Keratinocyte (primary cell): ENCODE data around the gene C2orf42. TPM values are rescaled to one million over a fixed set of nuclear protein-coding genes. Genes with fewer than 3 reads are reported as not detected.
A peak's percentile ranks its signal among the peaks of the same experiment; 100 is the strongest.
"Not testable (repeated sequence)": the region's sequence is repeated elsewhere in the genome, so short reads cannot be mapped to it uniquely, and the experiment has no call there.

Experiments used
- DNase-seq: peaks from one replicate; pipeline ENCODE4 v3.0.0-alpha.2; 2011; ENCODE audit warnings: low read depth, missing footprints, low spot score
- FAIRE-seq: peaks from 2 replicates; lab custom pipeline; 2011; peaks lifted over from hg19 to GRCh38; lab: Jason Lieb, UNC
- H2AFZ ChIP-seq: 2 replicates; pipeline ENCODE4 v1.6.0; 2012; ENCODE audit warnings: low read length, control low read depth, inconsistent platforms; ENCODE audit not compliant: control insufficient read depth
- H3K27ac ChIP-seq: 2 replicates; pipeline ENCODE4 v1.5.1; 2011; ENCODE audit warnings: low read length; ENCODE audit not compliant: control insufficient read depth, insufficient read depth
- H3K27me3 ChIP-seq: 3 replicates; pipeline ENCODE4 v1.6.0; 2011; ENCODE audit warnings: low read length; ENCODE audit not compliant: control insufficient read depth, insufficient read depth; ENCODE audit errors: extremely low read depth
- H3K36me3 ChIP-seq, 2 experiments: 2 replicates in 1 of 2; 3 replicates in 1 of 2; pipeline ENCODE4 v1.5.1; 2011; ENCODE audit warnings: low read length in 2 of 2, mild to moderate bottlenecking in 1 of 2; ENCODE audit not compliant: control insufficient read depth in 2 of 2, insufficient read depth in 2 of 2; ENCODE audit errors: extremely low read depth in 1 of 2
- H3K4me1 ChIP-seq: 3 replicates; pipeline ENCODE4 v1.5.1; 2011; ENCODE audit warnings: low read length; ENCODE audit not compliant: control insufficient read depth, insufficient read depth; ENCODE audit errors: extremely low read depth
- H3K4me2 ChIP-seq: 3 replicates; pipeline ENCODE4 v1.6.0; 2011; ENCODE audit warnings: low read depth, low read length; ENCODE audit not compliant: control insufficient read depth, insufficient read depth; ENCODE audit errors: extremely low read depth
- H3K4me3 ChIP-seq, 3 experiments: fragments of 200-600 bp in 1 of 3; sonication (generic) in 1 of 3; 2 replicates in 2 of 3; 3 replicates in 1 of 3; pipeline ENCODE4 v1.5.1; 2011 to 2016; ENCODE audit warnings: low read length in 3 of 3, mild to moderate bottlenecking in 3 of 3, control low read depth in 2 of 3, inconsistent platforms in 1 of 3, low read depth in 1 of 3, mixed read lengths in 1 of 3, mixed run types in 1 of 3, moderate library complexity in 1 of 3; ENCODE audit not compliant: control insufficient read depth in 2 of 3, insufficient read depth in 2 of 3; ENCODE audit errors: extremely low read depth in 1 of 3
- H3K79me2 ChIP-seq: 2 replicates; pipeline ENCODE4 v1.6.0; 2012; ENCODE audit warnings: low read length; ENCODE audit not compliant: control insufficient read depth, insufficient read depth
- H3K9ac ChIP-seq: 3 replicates; pipeline ENCODE4 v1.6.0; 2011; ENCODE audit warnings: low read length; ENCODE audit not compliant: control insufficient read depth, insufficient read depth; ENCODE audit errors: extremely low read depth
- H3K9me1 ChIP-seq: 3 replicates; pipeline ENCODE4 v1.6.0; 2011; ENCODE audit warnings: low read length; ENCODE audit not compliant: control insufficient read depth, insufficient read depth; ENCODE audit errors: extremely low read depth
- H3K9me3 ChIP-seq: 2 replicates; pipeline ENCODE4 v1.5.1; 2012; ENCODE audit warnings: low read depth, low read length; ENCODE audit not compliant: control insufficient read depth
- H4K20me1 ChIP-seq: 3 replicates; pipeline ENCODE4 v1.6.0; 2011; ENCODE audit warnings: low read length; ENCODE audit not compliant: control insufficient read depth, insufficient read depth; ENCODE audit errors: extremely low read depth
- EZH2 ChIP-seq: IDR thresholded peaks from one replicate; pipeline ENCODE4 v1.6.1; 2012; ENCODE audit warnings: inconsistent platforms, mild to moderate bottlenecking, low read length, moderate library complexity
- dilution Hi-C: fragments of 300-500 bp; cut with MboI; formaldehyde crosslinking; loops from one replicate; pipeline ENCODE4 v1.7.0; 2020; ENCODE audit warnings: low sequenced_read_pairs; ENCODE audit not compliant: extremely low pct_ligation_motif_present
- polyA plus RNA-seq, 5 experiments: library from polyadenylated mRNA; depleted of rRNA in 3 of 5; stranded (reverse) in 3 of 5; stranded (forward) in 1 of 5; unstranded in 1 of 5; fragments of >200 nt; gene quantifications; 1 replicate in 1 of 5; 2 replicates in 3 of 5; 3 replicates in 1 of 5; pipeline versions ENCODE4 v1.2.1 to v1.2.3, GENCODE V29; 2011 to 2012; ENCODE audit warnings: missing spikeins in 2 of 5, low read depth in 1 of 5, low replicate concordance in 1 of 5
- TF ChIP-seq, protein P1 (sequence below), 3 experiments: IDR thresholded peaks in 1 of 3; conservative IDR thresholded peaks in 1 of 3; optimal IDR thresholded peaks in 1 of 3; 2 replicates in 2 of 3; 3 replicates in 1 of 3; pipeline versions ENCODE3 to v1.5.1; 2011; ENCODE audit warnings: low read length in 3 of 3, mild to moderate bottlenecking in 3 of 3, moderate library complexity in 2 of 3, control low read depth in 1 of 3, inconsistent platforms in 1 of 3; ENCODE audit not compliant: insufficient read depth in 2 of 3; ENCODE audit errors: extremely low read depth in 1 of 3

C2orf42 gene
- polyA plus RNA-seq, 1 donor (not counting 4 experiments of a cell fraction or from before 2014, with no cell fraction given), result 9.3 TPM

DNA sequence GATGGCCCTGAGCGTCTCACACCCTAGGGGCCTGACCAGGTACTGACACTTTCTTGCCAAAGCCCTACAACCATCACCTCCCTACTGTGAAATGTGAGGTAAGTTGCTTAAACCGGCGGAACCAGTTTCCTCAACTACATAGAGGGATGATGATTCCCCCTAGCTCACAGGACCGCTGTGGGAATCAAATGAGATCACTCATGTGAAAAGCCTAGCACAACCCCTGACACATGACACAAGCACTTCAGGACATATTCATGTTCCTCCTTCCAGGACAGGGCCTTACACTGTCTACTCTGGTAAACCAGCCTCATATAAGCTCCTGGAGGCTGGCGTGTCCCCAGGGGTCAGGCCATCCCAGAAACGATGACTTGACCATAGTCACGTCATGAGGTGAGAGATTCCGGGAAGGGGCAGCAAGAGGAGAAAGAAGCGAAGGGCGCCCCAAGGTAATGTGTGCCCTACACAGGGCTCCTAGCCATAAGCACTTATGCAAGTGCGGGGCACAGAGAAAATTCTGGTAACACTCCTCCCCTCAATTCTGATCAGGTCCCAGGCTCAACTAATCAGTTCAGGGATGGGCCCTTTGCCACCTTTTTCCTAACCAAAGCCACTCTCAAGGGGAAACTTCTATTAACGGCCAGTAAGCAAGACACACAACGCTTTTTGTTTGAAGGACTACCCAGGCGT is 49.5 kb downstream of the C2orf42 start:
- peak overlapping the region; percentile 42 to 73 (median 70) for H3K4me3 ChIP-seq
- H3K27ac ChIP-seq, result peak overlapping the region; percentile 100
- H3K9ac ChIP-seq, result peak overlapping the region; percentile 98
- no peak overlapping the region for H2AFZ ChIP-seq
- no peaks in the 10 kb centered on the region for H3K9me3 ChIP-seq
- no peaks in the 10 kb centered on the region for H3K79me2 ChIP-seq
- dilution Hi-C loops, result no loop called here
- peak; percentile 98 for DNase-seq
- no peaks in the 10 kb centered on the region for H3K9me1 ChIP-seq
- peaks cover 26% of the 10 kb centered on the region for H3K4me1 ChIP-seq
- H3K4me2 ChIP-seq, result peak overlapping the region; percentile 97
- no peaks in the 10 kb centered on the region for H3K27me3 ChIP-seq
- no peaks in the 10 kb centered on the region for H3K36me3 ChIP-seq
- H4K20me1 ChIP-seq, result no peaks in the 10 kb centered on the region
- FAIRE-seq, result peak; percentile 65
- TF ChIP-seq, protein P1, sequence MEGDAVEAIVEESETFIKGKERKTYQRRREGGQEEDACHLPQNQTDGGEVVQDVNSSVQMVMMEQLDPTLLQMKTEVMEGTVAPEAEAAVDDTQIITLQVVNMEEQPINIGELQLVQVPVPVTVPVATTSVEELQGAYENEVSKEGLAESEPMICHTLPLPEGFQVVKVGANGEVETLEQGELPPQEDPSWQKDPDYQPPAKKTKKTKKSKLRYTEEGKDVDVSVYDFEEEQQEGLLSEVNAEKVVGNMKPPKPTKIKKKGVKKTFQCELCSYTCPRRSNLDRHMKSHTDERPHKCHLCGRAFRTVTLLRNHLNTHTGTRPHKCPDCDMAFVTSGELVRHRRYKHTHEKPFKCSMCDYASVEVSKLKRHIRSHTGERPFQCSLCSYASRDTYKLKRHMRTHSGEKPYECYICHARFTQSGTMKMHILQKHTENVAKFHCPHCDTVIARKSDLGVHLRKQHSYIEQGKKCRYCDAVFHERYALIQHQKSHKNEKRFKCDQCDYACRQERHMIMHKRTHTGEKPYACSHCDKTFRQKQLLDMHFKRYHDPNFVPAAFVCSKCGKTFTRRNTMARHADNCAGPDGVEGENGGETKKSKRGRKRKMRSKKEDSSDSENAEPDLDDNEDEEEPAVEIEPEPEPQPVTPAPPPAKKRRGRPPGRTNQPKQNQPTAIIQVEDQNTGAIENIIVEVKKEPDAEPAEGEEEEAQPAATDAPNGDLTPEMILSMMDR (optimal IDR thresholded peaks at IDR 0.05 in 1 of 3, IDR thresholded peaks at IDR 0.05 in 1 of 3, conservative IDR thresholded peaks at IDR 0.05 in 1 of 3; ENCODE audit: extremely low read depth in 1 of 3, insufficient read depth in 2 of 3, low read length in 3 of 3), result peak; percentile 42 to 82 (median 60)
- TF ChIP-seq EZH2, result no peak

GRCh38 chr2:70140791-70141211 is 50.0 kb downstream of the C2orf42 start:
- Histone ChIP-seq H3K9me3 (no peaks in the 10 kb centered on the region), H2AFZ (no peak overlapping the region), H3K79me2 (no peaks in the 10 kb centered on the region), H3K4me2 (peak overlapping the region; percentile 22), H3K27me3 (no peaks in the 10 kb centered on the region), H3K27ac (peak overlapping the region; percentile 100), H3K36me3 (no peaks in the 10 kb centered on the region), H3K4me3 (no peak overlapping the region), H3K4me1 (peaks cover 26% of the 10 kb centered on the region), H3K9me1 (no peaks in the 10 kb centered on the region), H3K9ac (peak overlapping the region; percentile 98), H4K20me1 (no peaks in the 10 kb centered on the region)
- no peak for FAIRE-seq
- dilution Hi-C loops, result no loop called here
- TF ChIP-seq, protein P1 (optimal IDR thresholded peaks at IDR 0.05 in 1 of 3, IDR thresholded peaks at IDR 0.05 in 1 of 3, conservative IDR thresholded peaks at IDR 0.05 in 1 of 3; ENCODE audit: extremely low read depth in 1 of 3, insufficient read depth in 2 of 3, low read length in 3 of 3), result no peak
- no peak for TF ChIP-seq EZH2
- DNase-seq, result no peak

DNA sequence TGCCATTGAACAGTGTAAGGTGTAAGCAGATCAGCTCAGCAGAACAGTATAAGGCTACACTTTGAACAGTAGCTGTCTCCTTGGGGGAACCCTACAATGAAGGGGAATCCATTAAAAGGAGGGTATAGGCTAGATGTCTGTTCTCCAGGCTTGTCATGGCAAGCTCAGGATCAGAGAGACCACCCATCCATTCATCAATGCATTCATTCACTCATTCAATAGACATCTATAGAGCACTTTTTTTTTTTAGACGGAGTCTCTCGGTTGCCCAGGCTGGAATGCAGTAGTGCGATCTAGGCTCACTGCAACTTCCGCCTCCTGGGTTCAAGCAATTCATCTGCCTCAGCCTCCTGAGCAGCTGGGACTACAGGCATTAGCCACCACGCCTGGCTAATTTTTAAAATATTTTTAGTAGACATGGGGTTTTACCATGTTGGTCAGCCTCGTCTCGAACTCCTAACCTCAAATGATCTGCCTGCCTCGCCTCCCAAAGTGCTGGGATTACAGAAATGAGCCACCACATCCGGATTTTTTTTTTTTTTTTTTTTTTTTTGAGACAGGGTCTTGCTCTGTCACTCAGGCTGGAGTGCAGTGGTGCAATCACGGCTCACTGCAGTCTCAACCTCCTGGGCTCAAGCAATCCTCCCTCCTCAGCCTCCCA is 56.4 kb downstream of the C2orf42 start:
- H2AFZ ChIP-seq, FAIRE-seq, H4K20me1 ChIP-seq, H3K4me2 ChIP-seq, H3K9me3 ChIP-seq, H3K9ac ChIP-seq, H3K27ac ChIP-seq, H3K36me3 ChIP-seq, DNase-seq, H3K9me1 ChIP-seq, H3K27me3 ChIP-seq, H3K79me2 ChIP-seq, dilution Hi-C loops, H3K4me3 ChIP-seq: not testable (repeated sequence)
- peaks cover 33% of the 10 kb centered on the region for H3K4me1 ChIP-seq
